Testis (tissue), 2 donors: ENCODE data around the gene STAG1.

ENCODE experiments used
- POLR2A ChIP-seq: fragments of 450-650 bp; IDR thresholded peaks from one replicate; pipeline ENCODE4 v1.6.1; 2017; ENCODE audit warnings: antibody characterized with exemption, mild to moderate bottlenecking, moderate library complexity
- TF ChIP-seq, protein P1 (sequence below), 3 experiments: fragments of 450-650 bp in 2 of 3; fragments of 200-600 bp in 1 of 3; sonication (generic) in 1 of 3; IDR thresholded peaks; one replicate each; pipeline ENCODE4 v1.5.1; 2016 to 2019; ENCODE audit warnings: antibody characterized with exemption in 3 of 3, mild to moderate bottlenecking in 2 of 3, moderate library complexity in 1 of 3

DNA sequence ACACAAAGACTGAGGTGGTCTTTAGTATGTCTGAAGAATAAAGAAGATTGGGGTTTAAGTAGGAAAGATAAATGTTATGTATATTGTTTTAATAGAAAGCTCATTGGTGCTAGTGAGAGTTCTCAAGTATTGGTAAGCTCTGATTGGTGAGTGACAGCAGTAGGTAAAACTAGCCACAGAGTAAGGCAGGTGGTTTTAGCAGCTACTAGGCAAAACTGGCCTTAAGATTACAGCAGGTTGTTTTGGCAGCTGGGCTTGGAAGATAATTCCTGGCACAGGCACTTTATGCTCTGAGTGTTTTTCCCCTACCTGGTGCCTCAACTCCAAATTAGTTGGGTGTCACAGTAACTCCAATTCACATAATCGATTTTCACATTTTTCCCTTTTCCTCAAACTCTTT is 66.3 kb downstream of the STAG1 start:
- TF ChIP-seq, protein P1, sequence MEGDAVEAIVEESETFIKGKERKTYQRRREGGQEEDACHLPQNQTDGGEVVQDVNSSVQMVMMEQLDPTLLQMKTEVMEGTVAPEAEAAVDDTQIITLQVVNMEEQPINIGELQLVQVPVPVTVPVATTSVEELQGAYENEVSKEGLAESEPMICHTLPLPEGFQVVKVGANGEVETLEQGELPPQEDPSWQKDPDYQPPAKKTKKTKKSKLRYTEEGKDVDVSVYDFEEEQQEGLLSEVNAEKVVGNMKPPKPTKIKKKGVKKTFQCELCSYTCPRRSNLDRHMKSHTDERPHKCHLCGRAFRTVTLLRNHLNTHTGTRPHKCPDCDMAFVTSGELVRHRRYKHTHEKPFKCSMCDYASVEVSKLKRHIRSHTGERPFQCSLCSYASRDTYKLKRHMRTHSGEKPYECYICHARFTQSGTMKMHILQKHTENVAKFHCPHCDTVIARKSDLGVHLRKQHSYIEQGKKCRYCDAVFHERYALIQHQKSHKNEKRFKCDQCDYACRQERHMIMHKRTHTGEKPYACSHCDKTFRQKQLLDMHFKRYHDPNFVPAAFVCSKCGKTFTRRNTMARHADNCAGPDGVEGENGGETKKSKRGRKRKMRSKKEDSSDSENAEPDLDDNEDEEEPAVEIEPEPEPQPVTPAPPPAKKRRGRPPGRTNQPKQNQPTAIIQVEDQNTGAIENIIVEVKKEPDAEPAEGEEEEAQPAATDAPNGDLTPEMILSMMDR (IDR thresholded peaks at IDR 0.05): no peak
- no peak for TF ChIP-seq POLR2A
